SU-DHL-6 (cell line): ENCODE data around the gene ISOC1.

Experiments used
- H2AFZ ChIP-seq: fragments of 200-600 bp; sonication (generic); 2 replicates; pipeline ENCODE4 v1.6.1; 2014; ENCODE audit warnings: low read depth, mild to moderate bottlenecking, moderate library complexity, mixed read lengths, antibody characterized with exemption, low read length; ENCODE audit not compliant: severe bottlenecking
- H3F3A ChIP-seq: fragments of 200-600 bp; shearing (Covaris generic); 2 replicates; pipeline ENCODE4 v1.6.0; 2016; ENCODE audit warnings: antibody characterized with exemption, mild to moderate bottlenecking; ENCODE audit not compliant: insufficient read depth
- H3K27ac ChIP-seq: fragments of 200-600 bp; sonication (generic); 2 replicates; pipeline ENCODE4 v1.5.1; 2016; ENCODE audit warnings: low read depth, mild to moderate bottlenecking, low read length, moderate library complexity, mixed read lengths
- H3K27me3 ChIP-seq: fragments of 200-600 bp; sonication (generic), shearing (Covaris generic); 2 replicates; pipeline ENCODE4 v1.6.0; 2014; ENCODE audit warnings: mild to moderate bottlenecking, low read length
- H3K36me3 ChIP-seq: fragments of 200-600 bp; sonication (generic); 2 replicates; pipeline ENCODE4 v1.6.1; 2014; ENCODE audit warnings: mild to moderate bottlenecking, low read length, mixed read lengths
- H3K4me2 ChIP-seq: fragments of 300-600, 200-600 bp; shearing (Covaris generic), sonication (generic); 2 replicates; pipeline ENCODE4 v1.6.0; 2014; ENCODE audit warnings: low read length, low read depth, mild to moderate bottlenecking; ENCODE audit not compliant: poor library complexity, severe bottlenecking
- H3K4me3 ChIP-seq: fragments of 200-600 bp; sonication (generic); 2 replicates; pipeline ENCODE4 v1.5.1; 2014; ENCODE audit warnings: antibody characterized with exemption, low read length, mild to moderate bottlenecking, mixed read lengths; ENCODE audit not compliant: insufficient read depth, poor library complexity, severe bottlenecking
- H3K79me2 ChIP-seq: fragments of 200-600 bp; sonication (generic); 2 replicates; pipeline ENCODE4 v1.6.1; 2014; ENCODE audit warnings: mild to moderate bottlenecking, low read length, moderate library complexity; ENCODE audit not compliant: insufficient read depth
- H3K9ac ChIP-seq: fragments of 200-600 bp; sonication (generic); 2 replicates; pipeline ENCODE4 v1.7.0; 2014; ENCODE audit warnings: mild to moderate bottlenecking, low read length
- H3K9me2 ChIP-seq: fragments of 200-600 bp; sonication (generic); replicated peaks from 2 replicates; pipeline ENCODE4 v1.6.1; 2014; ENCODE audit warnings: low read length; ENCODE audit not compliant: insufficient read depth
- H3K9me3 ChIP-seq: fragments of 200-600 bp; sonication (generic); 2 replicates; pipeline ENCODE4 v1.6.1; 2014; ENCODE audit warnings: low read length, mixed read lengths; ENCODE audit not compliant: insufficient read depth
- H4K20me1 ChIP-seq: fragments of 200-600 bp; sonication (generic); 2 replicates; pipeline ENCODE4 v1.6.1; 2014; ENCODE audit warnings: low read depth, mild to moderate bottlenecking, antibody characterized with exemption, low read length, moderate library complexity, mixed read lengths
- EZH2phosphoT487 ChIP-seq: fragments of 200-600 bp; sonication (generic), shearing (Covaris generic); conservative IDR thresholded peaks from 2 replicates; pipeline ENCODE4 v1.6.1; 2018; ENCODE audit warnings: mild to moderate bottlenecking, antibody characterized with exemption, low read length, moderate library complexity, mixed read lengths
- TF ChIP-seq, protein P1 (sequence below): fragments of 200-600 bp; sonication (generic); IDR thresholded peaks from one replicate; pipeline ENCODE4 v1.5.1; 2017; ENCODE audit warnings: antibody characterized with exemption, mild to moderate bottlenecking, low read length, moderate library complexity; ENCODE audit not compliant: insufficient read depth, poor library complexity, severe bottlenecking

The ISOC1 gene

DNA sequence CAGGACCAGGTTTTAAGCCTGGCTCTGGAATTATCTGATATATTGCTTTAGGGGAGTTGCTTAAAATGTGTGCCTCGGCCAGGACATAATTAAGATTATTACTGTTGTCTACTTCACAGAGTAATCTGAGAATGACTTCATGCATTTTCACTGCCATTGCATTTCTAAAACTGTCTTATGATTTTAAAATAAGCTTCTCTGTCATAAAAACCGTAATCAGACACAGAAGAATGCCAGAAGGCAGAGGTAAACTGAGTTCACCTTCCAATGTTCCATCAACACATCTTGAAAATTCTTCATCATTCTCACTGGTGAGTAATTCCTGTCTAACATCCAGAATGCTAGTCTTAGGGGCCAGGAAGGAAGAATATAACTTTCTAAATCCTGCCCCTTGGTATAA is 47.1 kb downstream of the ISOC1 start:
- H3K79me2 ChIP-seq = no peaks in the 10 kb centered on the region
- no peak overlapping the region for H3K9ac ChIP-seq
- no peak overlapping the region for H3K4me2 ChIP-seq
- H4K20me1 ChIP-seq = no peaks in the 10 kb centered on the region
- H3K36me3 ChIP-seq = no peaks in the 10 kb centered on the region
- H3K27ac ChIP-seq = no peak overlapping the region
- no peak for TF ChIP-seq EZH2phosphoT487
- TF ChIP-seq, protein P1, sequence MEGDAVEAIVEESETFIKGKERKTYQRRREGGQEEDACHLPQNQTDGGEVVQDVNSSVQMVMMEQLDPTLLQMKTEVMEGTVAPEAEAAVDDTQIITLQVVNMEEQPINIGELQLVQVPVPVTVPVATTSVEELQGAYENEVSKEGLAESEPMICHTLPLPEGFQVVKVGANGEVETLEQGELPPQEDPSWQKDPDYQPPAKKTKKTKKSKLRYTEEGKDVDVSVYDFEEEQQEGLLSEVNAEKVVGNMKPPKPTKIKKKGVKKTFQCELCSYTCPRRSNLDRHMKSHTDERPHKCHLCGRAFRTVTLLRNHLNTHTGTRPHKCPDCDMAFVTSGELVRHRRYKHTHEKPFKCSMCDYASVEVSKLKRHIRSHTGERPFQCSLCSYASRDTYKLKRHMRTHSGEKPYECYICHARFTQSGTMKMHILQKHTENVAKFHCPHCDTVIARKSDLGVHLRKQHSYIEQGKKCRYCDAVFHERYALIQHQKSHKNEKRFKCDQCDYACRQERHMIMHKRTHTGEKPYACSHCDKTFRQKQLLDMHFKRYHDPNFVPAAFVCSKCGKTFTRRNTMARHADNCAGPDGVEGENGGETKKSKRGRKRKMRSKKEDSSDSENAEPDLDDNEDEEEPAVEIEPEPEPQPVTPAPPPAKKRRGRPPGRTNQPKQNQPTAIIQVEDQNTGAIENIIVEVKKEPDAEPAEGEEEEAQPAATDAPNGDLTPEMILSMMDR = no peak
- H3F3A ChIP-seq = no peaks in the 10 kb centered on the region
- H2AFZ ChIP-seq = no peak overlapping the region
- H3K27me3 ChIP-seq = no peaks in the 10 kb centered on the region
- H3K9me2 ChIP-seq = no peaks in the 10 kb centered on the region
- no peak overlapping the region for H3K4me3 ChIP-seq
- H3K9me3 ChIP-seq = no peaks in the 10 kb centered on the region

DNA sequence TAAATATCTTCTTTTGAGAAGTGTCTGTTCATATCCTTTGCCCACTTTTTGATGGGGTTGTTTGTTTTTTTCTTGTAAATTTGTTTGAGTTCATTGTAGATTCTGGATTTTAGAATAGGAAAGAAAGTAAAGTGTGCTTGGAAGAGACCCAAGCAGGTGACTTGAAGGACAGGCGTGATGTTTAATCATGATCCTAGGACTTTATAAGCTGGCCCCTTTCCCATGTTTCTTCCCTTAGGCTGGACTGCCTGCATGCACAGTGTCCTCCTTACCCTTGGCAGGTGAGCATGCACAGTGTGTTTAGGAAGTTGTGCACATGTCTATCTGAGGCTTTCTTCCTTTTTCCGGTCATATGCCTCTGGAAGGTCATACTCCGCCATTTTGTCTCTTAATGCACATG is 61.3 kb downstream of the ISOC1 start:
- no peaks in the 10 kb centered on the region for H3K36me3 ChIP-seq
- no peaks in the 10 kb centered on the region for H3F3A ChIP-seq
- H3K79me2 ChIP-seq = no peaks in the 10 kb centered on the region
- no peak for TF ChIP-seq EZH2phosphoT487
- TF ChIP-seq, protein P1 = no peak
- no peaks in the 10 kb centered on the region for H3K9me3 ChIP-seq
- H3K4me2 ChIP-seq = no peak overlapping the region
- H3K27me3 ChIP-seq = no peaks in the 10 kb centered on the region
- H3K4me3 ChIP-seq = no peak overlapping the region
- H3K9ac ChIP-seq = no peak overlapping the region
- H3K27ac ChIP-seq = no peak overlapping the region
- no peaks in the 10 kb centered on the region for H4K20me1 ChIP-seq
- no peak overlapping the region for H2AFZ ChIP-seq
- H3K9me2 ChIP-seq = no peaks in the 10 kb centered on the region

DNA sequence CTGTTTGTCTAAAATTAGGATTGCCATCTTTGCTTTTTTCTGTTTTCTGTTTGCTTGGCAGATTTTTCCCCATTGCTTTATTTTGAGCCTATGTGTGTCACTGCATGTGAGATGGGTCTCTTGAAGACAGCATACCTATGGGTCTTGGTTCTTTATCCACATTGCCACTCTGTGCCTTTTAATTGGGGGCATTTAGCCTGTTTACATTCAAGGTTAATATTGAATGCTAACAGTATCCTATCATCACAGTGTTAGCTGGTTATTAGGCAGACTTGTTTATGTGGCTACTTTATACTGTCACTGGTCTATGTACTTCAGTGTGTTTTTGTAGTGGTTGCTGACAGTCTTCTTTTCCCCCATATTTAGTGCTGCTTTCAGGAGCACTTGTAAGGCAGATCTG is 67.3 kb downstream of the ISOC1 start:
- H3K4me2 ChIP-seq = no peak overlapping the region
- H3K27ac ChIP-seq = no peak overlapping the region
- H3K9ac ChIP-seq = no peak overlapping the region
- H3K79me2 ChIP-seq = no peaks in the 10 kb centered on the region
- no peak overlapping the region for H2AFZ ChIP-seq
- no peaks in the 10 kb centered on the region for H3K27me3 ChIP-seq
- no peak overlapping the region for H3K4me3 ChIP-seq
- H3K36me3 ChIP-seq = no peaks in the 10 kb centered on the region
- no peaks in the 10 kb centered on the region for H3K9me2 ChIP-seq
- H3K9me3 ChIP-seq = no peaks in the 10 kb centered on the region
- no peaks in the 10 kb centered on the region for H3F3A ChIP-seq
- no peaks in the 10 kb centered on the region for H4K20me1 ChIP-seq
- TF ChIP-seq EZH2phosphoT487 = no peak
- TF ChIP-seq, protein P1 = no peak
